Motor neuron (in vitro differentiated cells): ENCODE data around the gene RBMX. TPM values are rescaled to one million over a fixed set of nuclear protein-coding genes. Genes with fewer than 3 reads are reported as not detected.
A peak's percentile ranks its signal among the peaks of the same experiment; 100 is the strongest.
"Not testable (repeated sequence)": the region's sequence is repeated elsewhere in the genome, so short reads cannot be mapped to it uniquely, and the experiment has no call there.

ENCODE experiments used
- ATAC-seq, 8 experiments: fragments of 200-7000 bp; cut with Tn5 transposase; replicated peaks in 6 of 8; 2 replicates each; pipeline ENCODE4 v1.8.0; 2021; ENCODE audit warnings: mild to moderate bottlenecking in 8 of 8, moderate library complexity in 8 of 8
- H3K27ac ChIP-seq, 2 donors: fragments of 250-450 bp; sonication (Bioruptor Pico); 2 replicates each; pipeline ENCODE4 v1.9.0; 2021; ENCODE audit warnings: antibody characterized with exemption in 2 of 2, mild to moderate bottlenecking in 2 of 2, moderate library complexity in 1 of 2
- H3K4me1 ChIP-seq, 2 donors: fragments of 250-450 bp; sonication (Bioruptor Pico); replicated peaks in 1 of 2; 2 replicates each; pipeline ENCODE4 v1.6.1; 2021; ENCODE audit warnings: antibody characterized with exemption in 2 of 2, mild to moderate bottlenecking in 2 of 2, moderate library complexity in 1 of 2
- H3K4me3 ChIP-seq, 5 donors: fragments of 250-450 bp; sonication (Bioruptor Pico); 2 replicates each; pipeline ENCODE4 v1.9.0; 2021; ENCODE audit warnings: antibody characterized with exemption in 5 of 5, mild to moderate bottlenecking in 5 of 5, moderate library complexity in 4 of 5
- WGBS, 10 experiments: fragments of 450-650 bp; shearing (Covaris generic); methylation state at CpG; one replicate each; pipeline ENCODE4 v1.0.0; 2022; 5-methylcytosine and 5-hydroxymethylcytosine counted together
- in situ Hi-C, 9 experiments: fragments of 400-800 bp; cut with MboI; loops; one replicate each; pipeline ENCODE4 v1.15.0; 2021; ENCODE audit warnings: low sequenced_read_pairs in 9 of 9, low pct_unique_long_range_greater_than_20kb in 2 of 9; ENCODE audit not compliant: unreplicated experiment in 9 of 9
- total RNA-seq, 8 experiments: library from RNA; unstranded; fragments of 300-600 nt; gene quantifications; 2 replicates each; pipeline versions ENCODE4 v1.2.3 to v1.2.4, GENCODE V29; 2022

The RBMX gene
- total RNA-seq: 100 to 1,000 TPM; 159 to 440 (median 211) TPM

DNA sequence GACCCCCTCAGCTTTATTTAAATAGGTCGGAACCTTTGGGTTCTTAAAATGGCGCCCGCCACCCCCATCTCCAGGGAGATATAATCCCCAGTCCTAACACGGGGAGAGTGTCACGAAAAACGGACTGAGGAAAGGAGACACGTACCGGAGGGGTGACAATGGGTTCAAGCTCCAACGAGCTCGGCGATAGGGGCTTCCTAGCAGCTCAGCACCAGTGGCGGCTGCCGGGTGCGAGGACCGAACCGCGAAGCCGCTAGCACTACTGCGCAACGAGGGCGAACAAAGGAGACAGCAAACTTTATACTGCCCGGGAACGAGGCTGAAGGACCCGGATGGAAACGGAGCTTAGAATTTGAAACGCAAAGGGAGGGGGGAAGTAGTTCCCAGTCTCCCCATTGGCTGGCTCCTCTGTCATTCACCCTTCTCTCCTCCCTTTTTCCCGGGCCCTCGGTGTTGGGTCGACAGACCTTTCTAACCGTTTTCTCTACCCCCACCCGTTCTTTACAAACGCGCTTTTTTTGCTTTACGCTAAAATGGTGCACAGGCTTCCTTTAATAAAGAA, at the start of gene RBMX:
Gene RBMX, minus strand, starts transcription at position 274 of the 562 bp plus-strand sequence. CDS start 1,298 bp downstream, outside the sequence.
- peak; percentile 94 to 97 (median 94) for ATAC-seq
- peak within 1 kb of the TSS; percentile 91 to 94 for H3K27ac ChIP-seq
- peak within 1 kb of the TSS; percentile 74 to 100 (median 91) for H3K4me3 ChIP-seq
- peaks cover 0 to 3% of the 10 kb centered on the region in 2 donors for H3K4me1 ChIP-seq
- 0 to 50% (median 24%) methylated on average over 1 to 12 of the region's 34 CpGs; no CpG with 5 or more reads in 7 of the 10 experiments for WGBS, 10 experiments
- in situ Hi-C loops: no loop called here

DNA sequence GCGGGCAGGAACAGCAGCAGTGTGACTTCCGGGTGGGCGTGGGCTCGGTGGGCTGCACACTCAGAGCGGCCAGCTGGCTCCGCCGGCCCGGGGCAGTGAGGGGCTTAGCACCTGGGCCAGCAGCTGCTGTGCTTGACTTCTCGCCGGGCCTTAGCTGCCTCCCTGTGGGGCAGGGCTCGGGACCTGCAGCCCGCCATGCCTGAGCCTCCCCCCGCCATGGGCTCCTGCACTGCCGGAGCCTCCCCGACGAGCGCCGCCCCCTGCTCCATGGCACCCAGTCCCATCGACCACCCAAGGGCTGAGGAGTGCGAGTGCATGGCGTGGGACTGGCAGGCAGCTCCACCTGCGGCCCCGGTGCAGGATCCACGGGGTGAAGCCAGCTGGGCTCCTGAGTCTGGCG, 40.9 kb upstream of the RBMX start:
- ATAC-seq, in situ Hi-C loops, H3K27ac ChIP-seq, H3K4me3 ChIP-seq, H3K4me1 ChIP-seq: not testable (repeated sequence)
- 80% methylated on average over 2 of the region's 25 CpGs; no CpG with 5 or more reads in 9 of the 10 experiments for WGBS, 10 experiments

DNA sequence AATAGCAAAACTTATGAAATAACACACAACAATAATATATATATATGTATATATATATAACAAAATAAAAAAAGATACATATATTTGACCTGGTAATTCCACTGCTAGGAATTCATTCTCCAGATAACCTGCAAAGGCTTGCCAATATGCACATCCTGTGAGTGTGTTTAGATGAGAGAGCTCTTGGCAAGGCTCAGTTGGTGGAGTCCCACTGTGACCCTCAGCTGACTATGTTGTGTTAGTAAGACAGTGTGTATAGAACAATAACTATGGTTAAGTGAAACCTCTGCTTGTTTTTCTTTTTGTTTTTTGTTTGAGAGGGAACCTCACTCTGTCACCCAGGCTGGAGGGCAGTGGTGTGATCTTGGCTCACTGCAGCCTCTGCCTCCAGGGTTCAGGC, 39.5 kb upstream of the RBMX start:
- H3K4me1 ChIP-seq: no peaks in the 10 kb centered on the region
- no peak overlapping the region for H3K4me3 ChIP-seq
- ATAC-seq: no peak
- in situ Hi-C loops: no loop called here
- no peak overlapping the region for H3K27ac ChIP-seq

DNA sequence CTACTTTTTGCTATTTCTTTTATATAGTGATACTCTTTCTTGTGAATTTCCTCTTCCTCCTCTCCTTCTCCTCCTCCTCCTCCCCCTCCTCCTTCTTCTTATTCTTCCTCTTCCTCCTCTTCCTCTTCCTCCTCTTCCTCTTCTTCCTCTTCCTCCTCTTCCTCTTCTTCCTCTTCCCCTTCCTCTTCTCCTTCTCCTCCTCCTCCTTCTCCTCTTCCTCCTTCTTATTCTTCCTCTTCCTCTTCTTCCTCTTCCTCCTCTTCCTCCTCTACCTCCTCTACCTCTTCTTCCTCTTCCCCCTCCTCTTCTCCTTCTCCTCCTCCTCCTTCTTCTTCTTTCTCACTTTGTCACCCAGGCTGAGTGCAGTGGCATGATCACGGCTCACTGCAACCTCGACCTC, 36.3 kb upstream of the RBMX start:
- in situ Hi-C loops: no loop called here
- H3K4me1 ChIP-seq: no peaks in the 10 kb centered on the region
- ATAC-seq: no peak
- no peak overlapping the region for H3K27ac ChIP-seq
- WGBS, 10 experiments: 55 to 100% (median 93%) methylated on average over 1 to 2 of the region's 2 CpGs; no CpG with 5 or more reads in 5 of the 10 experiments
- H3K4me3 ChIP-seq: no peak overlapping the region

DNA sequence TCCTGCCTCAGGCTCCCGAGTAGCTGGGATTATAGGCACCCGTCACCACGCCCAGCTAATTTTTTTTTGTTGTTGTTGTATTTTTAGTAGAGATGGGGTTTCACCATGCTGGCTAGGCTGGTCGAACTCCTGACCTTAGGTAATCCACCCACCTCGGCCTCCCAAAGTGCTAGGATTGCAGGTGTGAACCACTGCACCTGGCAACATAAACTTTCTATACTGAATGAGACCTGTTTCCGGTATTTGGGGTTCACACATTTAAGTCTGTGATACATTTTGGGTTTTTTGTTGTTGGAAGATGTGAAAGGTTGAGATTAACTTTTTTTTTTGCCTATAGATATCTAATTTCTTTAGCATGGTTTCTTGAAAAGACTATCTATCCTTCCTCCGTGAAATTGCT, 31.1 kb upstream of the RBMX start:
- H3K27ac ChIP-seq, in situ Hi-C loops, ATAC-seq, H3K4me3 ChIP-seq, H3K4me1 ChIP-seq: not testable (repeated sequence)
- 24 to 75% (median 48%) methylated on average over 1 to 6 of the region's 7 CpGs; no CpG with 5 or more reads in 5 of the 10 experiments for WGBS, 10 experiments

DNA sequence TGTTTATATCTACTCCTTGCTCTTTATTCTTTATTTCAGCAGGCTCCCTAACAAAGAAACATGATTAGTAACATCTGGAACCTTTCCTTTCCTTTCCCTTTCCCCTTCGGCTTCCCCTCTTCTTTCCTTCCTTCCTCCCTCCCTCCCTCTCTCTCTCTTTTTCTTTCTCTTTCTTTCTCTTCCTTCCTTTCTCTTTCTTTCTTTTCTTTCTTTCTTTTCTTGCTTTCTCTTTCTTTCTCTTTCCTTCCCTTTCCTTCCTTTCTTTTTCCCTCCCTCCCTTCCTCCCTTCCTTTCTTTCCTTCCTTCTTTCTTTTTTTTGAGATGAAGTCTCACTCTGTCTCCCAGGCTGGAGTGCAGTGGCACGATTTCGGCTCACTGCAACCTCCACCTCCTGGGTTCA, 30.7 kb upstream of the RBMX start:
- in situ Hi-C loops: no loop called here
- 7 to 100% (median 55%) methylated on average over 1 to 3 of the region's 3 CpGs; no CpG with 5 or more reads in 4 of the 10 experiments for WGBS, 10 experiments
- H3K4me3 ChIP-seq: no peak overlapping the region
- peaks cover 0 to 4% of the 10 kb centered on the region in 2 donors for H3K4me1 ChIP-seq
- no peak for ATAC-seq
- no peak overlapping the region for H3K27ac ChIP-seq

DNA sequence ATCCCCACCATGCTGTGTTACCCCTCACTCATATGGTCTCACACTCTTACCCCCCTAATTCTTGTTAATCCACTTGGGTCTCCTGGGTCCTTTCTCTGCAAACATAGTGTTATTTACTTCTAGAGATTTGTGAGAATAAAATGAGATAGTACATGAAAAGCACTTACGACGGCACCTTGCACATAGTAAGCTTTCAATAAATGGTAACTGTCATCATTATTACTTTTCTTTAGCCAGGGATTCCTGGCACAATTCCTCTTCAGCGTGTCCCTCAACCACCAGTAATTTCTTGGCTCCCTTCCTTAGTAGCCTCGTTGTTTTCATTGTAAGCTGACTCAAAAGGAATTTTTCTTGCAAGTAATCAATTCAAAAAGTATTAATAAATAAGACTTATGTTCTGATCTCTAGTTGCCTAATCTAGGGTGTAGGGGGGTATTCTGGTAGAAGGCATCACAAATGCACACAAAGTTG, 30.1 kb upstream of the RBMX start:
- 10 to 86% (median 21%) methylated on average over 1 to 3 of the region's 4 CpGs; no CpG with 5 or more reads in 5 of the 10 experiments for WGBS, 10 experiments
- H3K4me1 ChIP-seq: peaks cover 0 to 4% of the 10 kb centered on the region in 2 donors
- H3K4me3 ChIP-seq: peak overlapping the region; percentile 46 to 81 (median 56)
- no peak for ATAC-seq
- H3K27ac ChIP-seq: peak overlapping the region in 1 of 2 donors; percentile 14
- in situ Hi-C loops: no loop called here

DNA sequence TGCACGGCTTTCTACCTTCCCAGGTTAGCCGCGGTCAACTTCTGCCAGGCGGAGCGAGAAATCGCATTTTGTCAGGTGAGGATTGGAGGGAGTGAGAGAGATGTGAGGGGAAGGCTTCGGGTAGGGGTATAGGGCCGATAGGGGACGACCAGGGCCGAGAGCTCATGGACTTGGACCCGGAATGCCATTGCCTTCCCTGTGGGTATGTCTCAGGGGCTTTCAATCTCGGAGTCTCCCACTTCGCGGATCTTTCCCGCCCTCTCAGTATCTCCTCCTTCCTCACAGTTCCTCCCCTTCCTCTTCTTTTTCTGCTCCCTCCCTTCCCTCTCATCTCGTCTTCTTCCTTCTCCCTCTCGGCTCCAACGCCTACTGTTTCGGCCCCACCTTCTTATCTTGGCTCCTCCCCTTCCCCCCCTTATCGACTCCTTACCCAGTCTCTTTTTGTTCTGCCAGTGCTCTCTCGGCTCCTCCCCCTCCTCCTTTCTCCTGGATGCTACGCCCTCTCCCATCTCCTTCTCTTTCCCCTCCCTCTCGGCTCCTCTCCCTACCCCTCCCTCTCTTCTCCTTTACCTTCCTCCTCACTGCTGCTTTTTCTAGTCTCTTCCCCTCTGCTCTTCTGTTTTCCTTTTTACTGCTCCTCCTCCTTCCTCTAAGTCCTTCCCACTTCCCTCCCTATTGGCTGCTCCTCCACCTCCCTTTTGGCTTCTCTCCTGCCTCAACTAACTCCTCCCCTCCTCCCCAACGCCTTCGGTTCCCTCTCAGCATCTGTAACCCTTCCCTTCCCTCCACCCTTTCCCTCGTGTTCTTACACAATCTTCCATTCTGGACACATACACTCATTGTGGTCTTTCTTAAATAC, 29.4 kb upstream of the RBMX start:
- in situ Hi-C loops: no loop called here
- ATAC-seq: peak; percentile 72 to 82 (median 74)
- peaks cover 0 to 4% of the 10 kb centered on the region in 2 donors for H3K4me1 ChIP-seq
- H3K27ac ChIP-seq: peak overlapping the region; percentile 68 to 73
- WGBS, 10 experiments: 0 to 10% (median 4%) methylated on average over 2 to 13 of the region's 26 CpGs; no CpG with 5 or more reads in 4 of the 10 experiments
- peak overlapping the region; percentile 46 to 81 (median 56) for H3K4me3 ChIP-seq

DNA sequence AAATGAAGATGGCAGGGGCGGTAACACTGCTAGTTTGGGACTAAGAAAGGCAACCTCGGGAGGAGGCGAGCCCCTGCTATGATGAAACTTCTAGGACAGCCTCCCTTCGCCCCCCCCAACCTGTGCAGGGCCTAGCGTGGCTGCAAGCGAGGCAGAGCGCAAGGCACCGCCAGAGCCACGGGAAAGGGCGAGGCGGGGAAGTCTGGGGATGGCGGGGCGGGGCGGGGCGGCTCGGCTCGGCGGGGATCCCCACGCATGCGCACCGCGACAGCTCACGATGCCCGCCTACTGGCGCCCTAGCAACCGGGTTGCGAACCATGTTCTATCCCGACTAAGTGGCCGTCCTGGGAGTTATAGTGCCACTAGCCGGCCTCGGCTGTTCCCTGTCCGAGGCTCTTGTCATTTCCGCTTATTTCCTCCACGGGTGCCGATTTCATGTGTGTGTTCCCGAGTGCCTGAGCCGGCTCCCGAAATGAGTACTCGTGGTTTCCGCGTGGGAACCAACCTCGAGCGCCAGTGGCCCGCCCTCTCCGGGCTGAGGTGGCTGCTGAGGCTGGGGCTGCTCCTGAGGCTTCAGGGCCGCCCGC, 28.7 kb upstream of the RBMX start:
- peak overlapping the region; percentile 46 to 81 (median 56) for H3K4me3 ChIP-seq
- peak overlapping the region; percentile 68 to 73 for H3K27ac ChIP-seq
- H3K4me1 ChIP-seq: peaks cover 0 to 4% of the 10 kb centered on the region in 2 donors
- ATAC-seq: peak; percentile 63 to 82 (median 77)
- in situ Hi-C loops: no loop called here
- WGBS, 10 experiments: 0 to 15% (median 0%) methylated on average over 2 to 10 of the region's 47 CpGs; no CpG with 5 or more reads in 7 of the 10 experiments

DNA sequence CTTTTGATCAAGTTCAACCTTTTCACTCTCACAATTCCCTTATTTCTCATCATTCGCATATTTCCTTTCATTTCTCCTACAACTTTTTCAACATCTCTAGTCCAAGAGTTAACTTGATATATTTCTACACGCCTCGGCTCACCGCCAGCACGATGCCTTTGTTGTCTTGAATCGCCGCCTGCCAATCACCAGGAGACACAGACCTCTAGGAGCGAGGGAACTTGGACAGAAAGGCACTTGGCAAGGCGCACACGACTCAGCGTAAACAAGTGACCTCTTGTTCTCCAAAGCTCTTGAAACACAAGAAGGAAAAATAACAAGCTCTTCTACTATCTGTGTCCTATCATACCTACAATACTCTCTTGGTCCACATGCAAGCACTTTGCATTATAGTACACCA, 27.1 kb upstream of the RBMX start:
- no peak overlapping the region for H3K27ac ChIP-seq
- WGBS, 10 experiments: 27 to 100% (median 76%) methylated on average over 1 to 8 of the region's 11 CpGs; no CpG with 5 or more reads in 2 of the 10 experiments

DNA sequence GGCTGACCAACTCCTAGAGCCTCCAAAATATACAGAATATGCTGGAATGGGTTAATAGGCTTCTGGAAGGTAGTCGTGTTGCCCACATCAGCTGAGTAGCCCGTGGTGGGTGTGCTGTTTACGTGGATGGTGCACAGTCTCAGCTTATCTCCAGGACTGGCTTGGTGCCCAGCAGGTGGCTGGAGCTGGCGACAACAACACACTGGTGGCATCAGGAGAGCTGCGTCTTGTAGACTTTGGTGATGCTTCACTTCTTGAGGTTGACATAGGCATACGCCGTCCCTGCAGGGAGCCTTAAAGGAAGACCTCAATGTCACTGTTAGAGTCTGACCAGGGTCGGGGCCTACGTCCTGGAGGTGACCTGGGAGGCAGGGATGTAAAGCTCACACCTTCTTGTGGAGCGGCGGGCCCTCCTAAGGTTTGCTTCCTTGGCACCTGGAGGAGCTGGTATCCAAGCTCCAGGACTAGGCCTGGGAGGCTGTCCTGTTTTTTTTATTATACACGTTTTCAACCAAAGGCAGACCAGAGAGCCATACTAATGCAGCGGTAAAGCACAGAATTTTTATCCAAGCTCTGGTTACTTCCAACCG, 26.5 kb upstream of the RBMX start:
- in situ Hi-C loops: no loop called here
- peaks cover 0 to 4% of the 10 kb centered on the region in 2 donors for H3K4me1 ChIP-seq
- no peak overlapping the region for H3K27ac ChIP-seq

More for the DNA sequence above, 27.1 kb upstream of the RBMX start:
- ATAC-seq: no peak
- in situ Hi-C loops: no loop called here
- no peak overlapping the region for H3K4me3 ChIP-seq
- peaks cover 0 to 4% of the 10 kb centered on the region in 2 donors for H3K4me1 ChIP-seq

DNA sequence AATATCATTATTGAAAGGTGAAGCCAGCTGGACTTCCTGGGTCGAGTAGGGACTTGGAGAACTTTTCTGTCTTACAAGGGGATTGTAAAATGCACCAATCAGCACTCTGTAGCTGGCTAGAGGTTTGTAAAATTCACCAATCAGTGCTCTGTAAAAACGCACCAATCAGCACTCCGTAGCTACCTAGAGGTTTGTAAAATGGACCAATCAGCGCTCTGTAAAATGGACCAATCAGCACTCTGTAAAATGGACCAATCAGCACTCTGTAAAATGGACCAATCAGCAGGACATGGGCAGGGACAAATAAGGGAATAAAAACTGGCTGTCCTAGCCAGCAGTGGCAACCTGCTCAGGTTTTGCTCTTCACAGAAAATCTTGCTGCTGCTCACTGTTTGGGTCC, 23.5 kb upstream of the RBMX start:
- H3K4me3 ChIP-seq, H3K27ac ChIP-seq, ATAC-seq, in situ Hi-C loops, H3K4me1 ChIP-seq: not testable (repeated sequence)
- WGBS, 10 experiments: 17 to 76% methylated on average over 1 to 2 of the region's 4 CpGs; no CpG with 5 or more reads in 8 of the 10 experiments

More for the DNA sequence above, 26.5 kb upstream of the RBMX start:
- no peak for ATAC-seq
- WGBS, 10 experiments: 0 to 100% (median 93%) methylated on average over 1 to 6 of the region's 14 CpGs; no CpG with 5 or more reads in 4 of the 10 experiments
- H3K4me3 ChIP-seq: no peak overlapping the region
